A673 (cell line): ENCODE measurements around the gene GALNT9.

Experiments used
- CTCF ChIP-seq: fragments of 300-800, 200-600 bp; sonication (generic); conservative IDR thresholded peaks from 2 replicates; pipeline ENCODE4 v1.5.1; 2017; ENCODE audit warnings: low read depth, mild to moderate bottlenecking, antibody characterized with exemption, low read length, moderate library complexity, mixed read lengths
- EZH2 ChIP-seq: fragments of 200-600 bp; sonication (generic); IDR thresholded peaks from 2 replicates; pipeline ENCODE4 v1.6.1; 2017; ENCODE audit warnings: borderline replicate concordance, low read depth, mild to moderate bottlenecking, mixed read lengths, antibody characterized with exemption, low read length; ENCODE audit not compliant: poor library complexity, severe bottlenecking

- TF ChIP-seq CTCF (no peak), EZH2 (no peak)
Observed at GRCh38 chr12:132347176-132347855, 17.9 kb upstream of the GALNT9 start.
